ENCODE data around the gene PRMT7. TPM values are rescaled to one million over a fixed set of nuclear protein-coding genes. Genes with fewer than 3 reads are reported as not detected.

Gene PRMT7
- total RNA-seq, 1 experiment from 2014 or later, result 46.4 TPM

- ATAC-seq, result no peak
- intact Hi-C loops (cut with micrococcal nuclease), result no loop called here
- DNase-seq, result no peak
- peaks cover 16% of the 10 kb centered on the region; the same call in 1 of the 2 replicates for H3K79me2 ChIP-seq (ENCODE audit: low read length)
- H3K4me1 ChIP-seq (ENCODE audit: insufficient read depth, low read length), result peaks cover 19% of the 10 kb centered on the region
- H3K4me2 ChIP-seq (ENCODE audit: low read length), result no peak overlapping the region
- H3F3A ChIP-seq (ENCODE audit: low read length, unreplicated experiment), result no peaks in the 10 kb centered on the region
- no peak overlapping the region for H2AFZ ChIP-seq (ENCODE audit: low read length)
- POLR2A ChIA-PET (ENCODE audit: unreplicated experiment), result no interaction called here
- H4K20me1 ChIP-seq (ENCODE audit: low read length), result no peaks in the 10 kb centered on the region
- no TSS peak for BruUV-seq (replicated peaks)
- no peaks in the 10 kb centered on the region for H3K27me3 ChIP-seq (ENCODE audit: low read length)
- H3K4me3 ChIP-seq (ENCODE audit: low read length), result no peak overlapping the region
- no peak for TF ChIP-seq CTCF (conservative IDR thresholded peaks at IDR 0.05; ENCODE audit: low read depth, low read length)
- no peak for TF ChIP-seq EZH2 (IDR thresholded peaks at IDR 0.05; ENCODE audit: low read length, unreplicated experiment)
- no peak for TF ChIP-seq EZH2phosphoT487 (IDR thresholded peaks at IDR 0.05; ENCODE audit: borderline replicate concordance, low read length)
- no peak overlapping the region for H3K27ac ChIP-seq (ENCODE audit: low read length)
- H3K9ac ChIP-seq (ENCODE audit: low read length), result no peak overlapping the region
- no peaks in the 10 kb centered on the region for H3K9me2 ChIP-seq (replicated peaks; ENCODE audit: low read length)
- no peaks in the 10 kb centered on the region for H3K9me3 ChIP-seq (ENCODE audit: low read length)
- CTCF ChIA-PET, result no interaction called here
- peaks cover 10% of the 10 kb centered on the region; the same call in 1 of the 2 replicates for H3K36me3 ChIP-seq (ENCODE audit: low read depth, low read length)
Observed at GRCh38 chr16:68284847-68285246, 26.0 kb upstream of the PRMT7 start.

GRCh38 chr16:68285683-68286082 lies 25.1 kb upstream of the PRMT7 start:
- no peak for TF ChIP-seq CTCF (conservative IDR thresholded peaks at IDR 0.05; ENCODE audit: low read depth, low read length)
- TF ChIP-seq EZH2 (IDR thresholded peaks at IDR 0.05; ENCODE audit: low read length, unreplicated experiment), result no peak
- TF ChIP-seq EZH2phosphoT487 (IDR thresholded peaks at IDR 0.05; ENCODE audit: borderline replicate concordance, low read length), result no peak
- peaks cover 14% of the 10 kb centered on the region; the same call in 1 of the 2 replicates for H3K79me2 ChIP-seq (ENCODE audit: low read length)
- POLR2A ChIA-PET (ENCODE audit: unreplicated experiment), result no interaction called here
- H3K4me2 ChIP-seq (ENCODE audit: low read length), result no peak overlapping the region
- no peaks in the 10 kb centered on the region for H3F3A ChIP-seq (ENCODE audit: low read length, unreplicated experiment)
- H3K36me3 ChIP-seq (ENCODE audit: low read depth, low read length), result peaks cover 10% of the 10 kb centered on the region; the same call in 1 of the 2 replicates
- no peak overlapping the region for H3K9ac ChIP-seq (ENCODE audit: low read length)
- no peaks in the 10 kb centered on the region for H4K20me1 ChIP-seq (ENCODE audit: low read length)
- H3K27me3 ChIP-seq (ENCODE audit: low read length), result no peaks in the 10 kb centered on the region
- H2AFZ ChIP-seq (ENCODE audit: low read length), result no peak overlapping the region
- no peak overlapping the region for H3K4me3 ChIP-seq (ENCODE audit: low read length)
- ATAC-seq, result no peak
- intact Hi-C loops (cut with micrococcal nuclease), result no loop called here
- H3K27ac ChIP-seq (ENCODE audit: low read length), result no peak overlapping the region
- CTCF ChIA-PET, result no interaction called here
- H3K4me1 ChIP-seq (ENCODE audit: insufficient read depth, low read length), result peaks cover 20% of the 10 kb centered on the region
- no peak for DNase-seq
- H3K9me2 ChIP-seq (replicated peaks; ENCODE audit: low read length), result no peaks in the 10 kb centered on the region
- BruUV-seq (replicated peaks), result no TSS peak
- H3K9me3 ChIP-seq (ENCODE audit: low read length), result no peaks in the 10 kb centered on the region

- H3F3A ChIP-seq (ENCODE audit: low read length, unreplicated experiment), result no peaks in the 10 kb centered on the region
- H3K9ac ChIP-seq (ENCODE audit: low read length), result no peak overlapping the region
- CTCF ChIA-PET, result no interaction called here
- no peaks in the 10 kb centered on the region for H4K20me1 ChIP-seq (ENCODE audit: low read length)
- peaks cover 10% of the 10 kb centered on the region; the same call in 1 of the 2 replicates for H3K36me3 ChIP-seq (ENCODE audit: low read depth, low read length)
- no peak for DNase-seq
- no TSS peak for BruUV-seq (replicated peaks)
- H3K27me3 ChIP-seq (ENCODE audit: low read length), result no peaks in the 10 kb centered on the region
- no peak overlapping the region for H2AFZ ChIP-seq (ENCODE audit: low read length)
- H3K9me3 ChIP-seq (ENCODE audit: low read length), result no peaks in the 10 kb centered on the region
- POLR2A ChIA-PET (ENCODE audit: unreplicated experiment), result no interaction called here
- TF ChIP-seq EZH2 (IDR thresholded peaks at IDR 0.05; ENCODE audit: low read length, unreplicated experiment), result no peak
- no peak for TF ChIP-seq CTCF (conservative IDR thresholded peaks at IDR 0.05; ENCODE audit: low read depth, low read length)
- no peak for TF ChIP-seq EZH2phosphoT487 (IDR thresholded peaks at IDR 0.05; ENCODE audit: borderline replicate concordance, low read length)
- intact Hi-C loops (cut with micrococcal nuclease), result no loop called here
- no peak overlapping the region for H3K4me2 ChIP-seq (ENCODE audit: low read length)
- H3K4me3 ChIP-seq (ENCODE audit: low read length), result no peak overlapping the region
- no peaks in the 10 kb centered on the region for H3K9me2 ChIP-seq (replicated peaks; ENCODE audit: low read length)
- H3K27ac ChIP-seq (ENCODE audit: low read length), result no peak overlapping the region
- H3K79me2 ChIP-seq (ENCODE audit: low read length), result peaks cover 14% of the 10 kb centered on the region; the same call in 1 of the 2 replicates
- peak; percentile 44 for ATAC-seq
- H3K4me1 ChIP-seq (ENCODE audit: insufficient read depth, low read length), result peaks cover 20% of the 10 kb centered on the region
Observed at GRCh38 chr16:68286153-68287074, 24.4 kb upstream of the PRMT7 start.
